HG03064 (cell line): ENCODE measurements around the gene ARL16.

Experiments
- ATAC-seq: cut with Tn5 transposase; IDR thresholded peaks from one replicate; pipeline ENCODE4 v1.9.1; 2021; ENCODE audit warnings: low read depth; ENCODE audit not compliant: unreplicated experiment

The ARL16 gene

GRCh38 chr17:81683584-81684441 lies at the start of gene ARL16, which contains the start of gene HGS:
Gene ARL16 (minus strand): TSS chr17:81683797. CDS start chr17:81683753, 44 bp downstream.
Gene HGS (plus strand): TSS chr17:81684011. CDS start chr17:81684067, 56 bp downstream.
- ATAC-seq = peak; percentile 72

- no peak for ATAC-seq
Measured at GRCh38 chr17:81727324-81728031, 43.9 kb upstream of the ARL16 start.

- ATAC-seq = no peak
Measured at GRCh38 chr17:81726004-81726403, 42.4 kb upstream of the ARL16 start.

GRCh38 chr17:81725439-81725838 lies 41.8 kb upstream of the ARL16 start:
- no peak for ATAC-seq

- ATAC-seq = no peak
Measured at GRCh38 chr17:81723651-81724209, 40.1 kb upstream of the ARL16 start.

- ATAC-seq = no peak
Measured at GRCh38 chr17:81722184-81723120, 38.9 kb upstream of the ARL16 start.

GRCh38 chr17:81720267-81721071 lies 36.9 kb upstream of the ARL16 start:
- no peak for ATAC-seq

- no peak for ATAC-seq
Measured at GRCh38 chr17:81719410-81720266, 36.0 kb upstream of the ARL16 start.

GRCh38 chr17:81717766-81718089 lies 34.1 kb upstream of the ARL16 start:
- ATAC-seq = no peak

- ATAC-seq = no peak
Measured at GRCh38 chr17:81717049-81717765, 33.6 kb upstream of the ARL16 start.

- ATAC-seq = no peak
Measured at GRCh38 chr17:81716674-81716996, 33.0 kb upstream of the ARL16 start.

- no peak for ATAC-seq
Measured at GRCh38 chr17:81715872-81716673, 32.5 kb upstream of the ARL16 start.

GRCh38 chr17:81715107-81715871 lies 31.7 kb upstream of the ARL16 start:
- no peak for ATAC-seq

GRCh38 chr17:81714412-81715106 lies 31.0 kb upstream of the ARL16 start:
- no peak for ATAC-seq

- ATAC-seq = no peak
Measured at GRCh38 chr17:81713556-81714411, 30.2 kb upstream of the ARL16 start.
